Right lung (tissue), 5 donors: Measurements from ENCODE around the gene XPO1. TPM values are rescaled to one million over a fixed set of nuclear protein-coding genes. Genes with fewer than 3 reads are reported as not detected.
"Not testable (repeated sequence)": the region's sequence is repeated elsewhere in the genome, so short reads cannot be mapped to it uniquely, and the experiment has no call there.

ENCODE experiments used
- DNase-seq, 2 donors: peaks; one replicate each; pipeline ENCODE4 v3.0.0-alpha.2; 2013
- polyA plus RNA-seq, 5 donors: library from polyadenylated mRNA; unstranded; fragments of 120-200 nt; gene quantifications; one replicate each; pipeline versions ENCODE4 v1.2.1 to v1.2.3, GENCODE V29; 2013; ENCODE audit warnings: inconsistent platforms in 1 of 5, low replicate concordance in 1 of 5; ENCODE audit not compliant: insufficient read length in 5 of 5, insufficient read depth in 1 of 5

The XPO1 gene
- polyA plus RNA-seq, 5 donors: 203 to 357 (median 319) TPM

GRCh38 chr2:61470122-61470951 lies 67.8 kb downstream of the XPO1 start:
- DNase-seq: peak; percentile 12 to 27

GRCh38 chr2:61469424-61470121 lies 68.6 kb downstream of the XPO1 start:
- peak in 1 of 2 donors; percentile 11 for DNase-seq

- DNase-seq: not testable (repeated sequence)
Observed at GRCh38 chr2:61468231-61468630, 69.9 kb downstream of the XPO1 start.

GRCh38 chr2:61465045-61465444 lies 73.1 kb downstream of the XPO1 start:
- no peak for DNase-seq

- no peak for DNase-seq
Observed at GRCh38 chr2:61463769-61464475, 74.2 kb downstream of the XPO1 start.

GRCh38 chr2:61461404-61461803 lies 76.8 kb downstream of the XPO1 start:
- no peak for DNase-seq

- DNase-seq: no peak
Observed at GRCh38 chr2:61460163-61460562, 78.0 kb downstream of the XPO1 start.

- no peak for DNase-seq
Observed at GRCh38 chr2:61456746-61457420, 81.3 kb downstream of the XPO1 start.

- DNase-seq: no peak
Observed at GRCh38 chr2:61456070-61456745, 81.9 kb downstream of the XPO1 start.

- not testable (repeated sequence) for DNase-seq
Observed at GRCh38 chr2:61454972-61455371, 83.2 kb downstream of the XPO1 start.

GRCh38 chr2:61454383-61454782 lies 83.8 kb downstream of the XPO1 start:
- no peak for DNase-seq

- DNase-seq: no peak
Observed at GRCh38 chr2:61452392-61452791, 85.8 kb downstream of the XPO1 start.

GRCh38 chr2:61451178-61451577 lies 87.0 kb downstream of the XPO1 start:
- DNase-seq: no peak

- DNase-seq: no peak
Observed at GRCh38 chr2:61450144-61450543, 88.0 kb downstream of the XPO1 start.

GRCh38 chr2:61448229-61448628 lies 89.9 kb downstream of the XPO1 start:
- DNase-seq: no peak

GRCh38 chr2:61446971-61447370 lies 91.2 kb downstream of the XPO1 start:
- DNase-seq: not testable (repeated sequence)

GRCh38 chr2:61443342-61444041 lies 94.7 kb downstream of the XPO1 start:
- no peak for DNase-seq

- no peak for DNase-seq
Observed at GRCh38 chr2:61439241-61440002, 98.7 kb downstream of the XPO1 start.

GRCh38 chr2:61438670-61439069 lies 99.5 kb downstream of the XPO1 start:
- no peak for DNase-seq

- DNase-seq: no peak
Observed at GRCh38 chr2:61437170-61437569, 101.0 kb downstream of the XPO1 start.
